ENCODE measurements around the gene OBSCN.

- no peak for TF ChIP-seq EZH2 (IDR thresholded peaks at IDR 0.05)
- no peak for TF ChIP-seq CTCF (IDR thresholded peaks at IDR 0.05)
- TF ChIP-seq EZH2phosphoT487 (IDR thresholded peaks at IDR 0.05): no peak
These were observed 13.4 kb upstream of the OBSCN start for GRCh38 chr1:228194436-228194835.
